CD4-positive, alpha-beta T cell treated with Interleukin-17A for 4 hours (primary cell): ENCODE results near the gene KIAA0930.
A peak's percentile ranks its signal among the peaks of the same experiment; 100 is the strongest.
"Not testable (repeated sequence)": the region's sequence is repeated elsewhere in the genome, so short reads cannot be mapped to it uniquely, and the experiment has no call there.

Experiments
- DNase-seq: peaks from one replicate; pipeline ENCODE4 v3.0.0-alpha.2; 2020; ENCODE audit warnings: mixed read lengths

KIAA0930 gene

DNA sequence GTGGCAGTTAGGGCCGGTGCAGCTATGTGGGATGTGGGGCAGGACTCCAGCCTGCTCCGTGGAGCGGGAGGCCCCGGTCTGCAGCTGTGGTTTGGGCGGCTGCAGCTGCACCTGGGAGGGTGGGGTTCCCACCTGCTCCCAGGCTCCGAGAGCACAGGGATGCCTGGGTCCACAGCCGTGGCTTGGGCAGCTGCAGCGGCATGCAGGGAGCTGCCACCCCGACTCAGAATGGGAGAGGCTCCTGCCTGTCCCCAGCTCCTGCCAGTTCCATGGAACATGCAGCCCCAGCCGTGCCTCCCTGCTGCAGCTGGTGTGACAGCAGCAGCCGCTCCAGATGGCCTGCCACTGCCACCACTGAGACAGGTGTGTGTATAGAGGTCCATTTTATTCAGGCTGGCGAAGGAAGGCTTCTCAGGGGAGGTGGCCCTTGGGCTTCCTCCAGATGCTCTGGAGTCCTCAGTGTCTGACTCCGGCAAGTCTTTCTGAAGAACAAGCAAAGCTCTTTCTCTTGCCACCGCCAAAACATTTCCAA is 22.3 kb upstream of the KIAA0930 start:
- DNase-seq, result no peak

DNA sequence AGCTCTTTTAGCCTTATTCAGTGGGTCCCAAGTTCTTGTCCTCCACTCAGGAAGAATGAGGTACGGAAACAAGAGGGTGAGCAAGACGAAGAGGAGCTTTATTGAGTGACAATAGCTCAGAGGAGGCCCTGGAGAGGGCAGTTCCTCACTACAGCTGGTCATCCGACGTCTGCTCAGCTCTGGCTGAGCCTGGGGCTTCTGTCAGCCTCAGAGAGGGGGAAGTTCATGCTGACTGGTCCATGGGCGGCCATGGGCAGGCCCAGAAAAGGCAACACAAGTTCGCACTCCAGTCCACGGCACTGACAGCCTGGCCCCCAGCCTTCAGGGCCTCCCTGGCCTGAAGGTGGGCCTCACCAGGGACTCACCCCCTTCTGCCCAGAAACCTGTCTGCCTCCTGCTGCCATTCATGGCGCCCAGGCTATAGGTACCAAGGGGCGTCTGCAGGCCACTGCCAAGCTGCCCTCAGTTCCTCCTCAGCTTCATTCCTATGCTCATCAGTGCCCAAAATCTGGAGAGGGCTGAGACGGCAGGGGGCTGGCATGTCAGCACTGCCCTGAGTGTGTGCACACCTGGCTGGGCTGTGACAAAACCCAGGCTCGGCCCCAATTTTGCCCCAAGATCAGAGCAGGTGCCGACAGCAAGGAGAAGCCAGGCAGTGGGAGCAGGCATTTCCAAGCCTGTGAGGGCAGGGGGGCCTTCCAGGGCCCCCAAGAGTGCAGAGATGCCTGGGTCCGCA is 21.7 kb upstream of the KIAA0930 start:
- DNase-seq, result no peak

GRCh38 chr22:45261407-45262088 is 20.9 kb upstream of the KIAA0930 start:
- DNase-seq, result no peak

- not testable (repeated sequence) for DNase-seq
Observed at GRCh38 chr22:45260395-45260759, 19.7 kb upstream of the KIAA0930 start.

- no peak for DNase-seq
Observed at GRCh38 chr22:45259754-45260394, 19.2 kb upstream of the KIAA0930 start.

GRCh38 chr22:45257941-45258340 is 17.2 kb upstream of the KIAA0930 start:
- DNase-seq, result not testable (repeated sequence)

GRCh38 chr22:45254789-45255278 is 14.1 kb upstream of the KIAA0930 start:
- DNase-seq, result no peak

- no peak for DNase-seq
Observed at GRCh38 chr22:45254388-45254787, 13.7 kb upstream of the KIAA0930 start.

DNA sequence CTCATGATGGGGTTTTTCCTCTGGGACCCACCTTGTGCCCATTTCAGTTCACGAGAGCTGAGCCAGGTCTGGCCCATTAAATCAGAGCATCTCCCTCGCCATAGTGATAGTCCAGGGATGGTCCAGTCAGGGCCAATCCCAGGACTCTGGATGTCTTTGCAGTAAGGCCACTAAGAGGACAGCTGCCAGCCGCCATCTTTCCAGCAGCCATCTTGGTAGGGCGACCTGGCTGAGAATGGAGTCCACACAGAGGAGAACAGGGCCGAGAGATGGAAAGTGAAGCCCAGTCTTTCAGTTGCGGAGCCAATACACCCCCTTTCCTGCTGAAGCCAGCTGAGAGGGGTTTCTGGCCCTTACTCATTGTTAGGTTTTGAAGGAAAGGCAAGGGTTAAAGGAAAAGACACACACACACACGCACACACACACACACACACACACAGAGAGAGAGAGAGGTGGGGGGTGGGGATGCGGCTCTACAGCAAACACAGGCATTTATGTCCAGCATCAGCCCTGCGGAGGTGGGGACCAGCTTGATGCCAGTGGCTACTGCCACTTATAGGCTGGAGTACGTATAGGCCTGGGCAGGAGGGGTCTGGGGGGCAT is 12.4 kb upstream of the KIAA0930 start:
- DNase-seq, result no peak

DNA sequence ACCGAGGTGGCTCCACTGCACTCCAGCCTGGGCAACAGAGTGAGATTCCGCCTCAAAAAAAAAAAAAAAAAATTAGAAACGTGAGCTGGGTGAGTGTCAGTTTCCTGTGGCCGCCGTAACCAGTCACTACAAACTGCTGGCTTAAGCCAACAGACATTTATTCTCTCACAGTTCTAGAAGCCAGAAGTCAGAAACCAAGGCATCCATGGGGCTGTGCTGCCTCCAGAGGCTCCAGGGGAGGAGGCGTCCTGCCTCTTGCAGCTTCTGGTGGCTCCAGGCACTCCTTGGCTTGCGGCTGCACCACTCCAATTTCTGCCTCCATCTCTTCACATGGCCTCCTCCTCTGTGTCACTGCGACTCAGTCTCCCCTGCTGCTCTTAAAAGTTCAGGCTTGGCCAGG is 11.1 kb upstream of the KIAA0930 start:
- DNase-seq, result no peak

- no peak for DNase-seq
Observed at GRCh38 chr22:45248832-45249561, 8.3 kb upstream of the KIAA0930 start.

GRCh38 chr22:45246060-45246985 is 5.6 kb upstream of the KIAA0930 start:
- DNase-seq, result no peak

DNA sequence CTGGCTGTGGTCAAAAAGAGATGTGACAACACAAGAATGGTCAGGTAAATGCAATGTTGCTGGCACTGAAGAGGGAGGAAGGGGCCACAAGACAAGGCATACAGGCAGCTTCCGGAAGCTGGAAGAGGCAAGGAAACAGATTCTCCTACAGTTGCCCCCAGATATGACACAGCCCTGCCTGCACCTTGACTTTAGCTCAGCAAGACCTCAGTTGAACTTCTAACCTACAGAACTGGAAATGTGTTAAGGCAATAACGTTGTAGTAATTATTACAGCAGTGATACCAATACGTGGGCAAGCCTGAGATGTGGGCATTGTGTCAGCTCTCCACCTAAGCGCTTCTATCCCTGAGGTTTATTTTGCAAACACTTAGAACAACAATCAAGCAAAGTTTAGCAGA is 4.2 kb upstream of the KIAA0930 start:
- no peak for DNase-seq

- DNase-seq, result no peak
Observed at GRCh38 chr22:45242778-45243191, 2.1 kb upstream of the KIAA0930 start.

DNA sequence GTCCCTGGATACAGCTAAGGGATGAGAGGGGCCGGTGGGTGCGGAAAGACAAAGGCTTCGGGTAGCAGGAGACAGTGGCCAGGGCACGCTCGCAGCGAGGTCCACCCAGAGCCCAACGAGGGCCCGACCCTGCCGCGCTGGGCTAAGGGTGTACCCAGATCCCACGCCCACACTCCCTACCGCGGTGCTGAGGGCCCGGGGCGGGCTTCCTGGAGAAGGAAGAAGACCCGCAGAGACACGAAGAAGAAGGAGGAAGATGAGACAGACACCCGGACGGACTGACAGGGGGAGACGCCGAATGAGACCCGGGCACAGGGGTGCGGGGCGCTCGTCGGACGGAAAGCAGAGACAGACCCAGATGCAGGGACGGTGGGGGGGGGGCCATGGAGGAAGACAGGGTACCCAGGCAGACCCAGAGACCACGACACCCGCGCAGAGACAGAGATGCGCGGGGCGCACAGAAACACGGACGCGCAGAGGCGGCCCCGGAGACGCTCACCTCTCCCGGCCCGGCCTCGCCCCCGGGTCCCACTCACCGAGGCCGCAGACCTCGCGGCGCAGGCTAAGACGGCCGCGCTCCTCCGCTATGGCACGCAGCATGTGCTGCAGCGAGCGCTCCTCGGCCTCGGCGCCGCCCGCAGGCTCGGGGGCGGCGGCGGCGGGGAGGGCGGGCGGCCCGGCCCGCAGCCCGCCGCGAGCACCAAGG is 437 bp downstream of the KIAA0930 start:
- peak; percentile 54 for DNase-seq

GRCh38 chr22:45239681-45240051 is 1.0 kb downstream of the KIAA0930 start:
- no peak for DNase-seq

DNA sequence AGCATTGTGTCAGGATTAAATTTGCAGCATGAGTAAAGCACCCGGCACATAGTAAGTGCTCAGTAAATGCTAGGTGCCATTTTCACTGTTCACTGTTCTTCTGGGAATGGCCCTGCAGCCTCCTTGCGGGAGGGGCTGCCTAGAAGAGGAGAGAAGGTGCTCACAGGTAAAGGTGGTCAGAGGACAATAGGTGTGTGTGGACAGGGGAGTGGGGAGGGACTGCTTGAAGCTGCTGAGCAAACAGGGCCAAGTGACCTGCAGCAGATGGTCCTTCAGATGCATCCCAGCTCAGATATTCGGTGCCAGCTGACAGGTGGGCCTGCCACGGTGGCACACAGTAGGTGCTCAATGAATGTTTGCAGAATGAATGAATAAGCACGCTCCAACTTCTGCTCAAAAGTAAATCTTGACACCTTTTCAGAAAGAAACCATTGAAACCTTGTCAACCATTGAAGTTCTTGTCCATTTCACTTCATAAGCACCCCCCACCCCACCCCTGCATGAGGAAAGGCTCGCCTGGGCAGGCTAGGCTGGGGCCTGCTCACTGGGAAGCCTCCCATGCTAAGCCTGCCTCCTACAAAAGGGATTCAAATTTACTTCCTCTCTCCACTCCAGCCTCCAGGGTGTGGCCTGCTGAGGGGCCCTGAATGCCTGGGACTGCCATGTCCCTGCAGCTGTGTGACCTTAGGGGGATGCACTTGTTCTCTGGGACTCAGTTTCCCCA is 1.6 kb downstream of the KIAA0930 start:
- no peak for DNase-seq

DNA sequence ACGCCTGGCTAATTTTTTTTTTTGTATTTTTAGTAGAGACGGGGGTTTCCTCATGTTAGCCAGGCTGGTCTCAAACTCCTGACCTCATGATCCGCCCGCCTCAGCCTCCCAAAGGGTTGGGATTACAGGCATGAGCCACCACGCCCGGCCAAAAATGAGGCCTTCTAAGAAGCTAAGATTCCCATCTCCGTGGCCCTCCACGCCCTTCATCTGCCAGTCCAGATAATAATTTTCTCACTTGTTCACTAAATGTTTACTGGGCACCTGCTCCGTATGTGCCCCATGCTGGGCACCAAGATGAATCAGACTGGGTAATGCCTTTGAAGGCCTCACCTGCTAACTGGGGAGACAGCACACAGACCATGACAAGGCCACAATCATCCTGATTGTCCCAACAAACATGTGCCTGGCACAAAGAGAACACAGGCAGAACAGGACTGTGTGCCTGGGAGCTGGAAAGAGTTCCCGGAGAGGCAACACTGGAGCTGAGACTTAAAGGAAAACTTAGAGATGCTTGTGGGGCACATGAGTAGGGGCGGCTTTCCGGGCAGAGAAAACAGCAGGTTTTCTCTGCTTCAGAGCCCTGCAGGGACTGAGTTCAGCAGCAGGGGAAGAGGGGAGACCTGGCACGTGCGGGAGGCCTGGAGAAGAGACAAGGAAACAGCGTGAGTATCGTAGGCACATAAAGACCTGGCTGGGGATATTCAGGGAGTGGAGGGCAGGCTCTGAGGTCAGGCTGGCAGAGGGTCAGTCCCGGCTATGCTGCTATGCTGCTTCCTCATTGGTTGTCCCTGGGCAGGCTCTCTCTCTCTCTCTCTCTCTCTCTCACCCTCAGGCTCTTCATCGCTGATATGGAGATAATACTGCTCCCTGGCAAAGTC is 2.4 kb downstream of the KIAA0930 start:
- no peak for DNase-seq
